Neural cell (in vitro differentiated cells): ENCODE data around the gene NT5DC4. TPM values are rescaled to one million over a fixed set of nuclear protein-coding genes. Genes with fewer than 3 reads are reported as not detected.

Experiments
- H2AFZ ChIP-seq: fragments of 200-600, 300-800 bp; sonication (generic), shearing (Covaris generic); 2 replicates; pipeline ENCODE4 v1.6.0; 2014; ENCODE audit warnings: low read depth, mild to moderate bottlenecking, antibody characterized with exemption, low read length, moderate library complexity
- H3F3A ChIP-seq: fragments of 200-600 bp; shearing (Covaris generic); 2 replicates; pipeline ENCODE4 v1.6.1; 2016; ENCODE audit warnings: mild to moderate bottlenecking, moderate library complexity, mixed read lengths, antibody characterized with exemption, low read length; ENCODE audit not compliant: insufficient read depth, poor library complexity, severe bottlenecking
- H3K27ac ChIP-seq: fragments of 200-600, 300-800 bp; sonication (generic), shearing (Covaris generic); 2 replicates; pipeline ENCODE4 v1.5.1; 2014; ENCODE audit warnings: mild to moderate bottlenecking, low read length, moderate library complexity
- H3K27me3 ChIP-seq: fragments of 300-800, 200-600 bp; sonication (generic), shearing (Covaris generic); 2 replicates; pipeline ENCODE4 v1.6.0; 2014; ENCODE audit warnings: mild to moderate bottlenecking, low read depth, low read length, moderate library complexity; ENCODE audit not compliant: insufficient read depth
- H3K36me3 ChIP-seq: fragments of 300-800, 200-600 bp; sonication (generic), shearing (Covaris generic); 2 replicates; pipeline ENCODE4 v1.5.1; 2014; ENCODE audit warnings: mild to moderate bottlenecking, antibody characterized with exemption, low read length, moderate library complexity; ENCODE audit not compliant: insufficient read depth
- H3K4me2 ChIP-seq: fragments of 300-800, 200-600 bp; sonication (generic), shearing (Covaris generic); 2 replicates; pipeline ENCODE4 v1.6.0; 2014; ENCODE audit warnings: mild to moderate bottlenecking, low read length
- H3K4me3 ChIP-seq: fragments of 300-800, 200-600 bp; sonication (generic), shearing (Covaris generic); 2 replicates; pipeline ENCODE4 v1.5.1; 2014; ENCODE audit warnings: mild to moderate bottlenecking, low read length, moderate library complexity
- H3K79me2 ChIP-seq: fragments of 200-600 bp; shearing (Covaris generic); replicated peaks from 2 replicates; pipeline ENCODE4 v1.6.0; 2014; ENCODE audit warnings: mild to moderate bottlenecking, low read length, moderate library complexity; ENCODE audit not compliant: insufficient read depth
- H3K9ac ChIP-seq: fragments of 300-800, 200-600 bp; sonication (generic), shearing (Covaris generic); 2 replicates; pipeline ENCODE4 v1.6.1; 2016; ENCODE audit warnings: mild to moderate bottlenecking, low read length, mixed read lengths
- H3K9me2 ChIP-seq: fragments of 200-600 bp; shearing (Covaris generic); 2 replicates; pipeline ENCODE4 v1.6.1; 2016; ENCODE audit warnings: mild to moderate bottlenecking, low read length, mixed read lengths; ENCODE audit not compliant: insufficient read depth
- H3K9me3 ChIP-seq: fragments of 200-600, 300-800 bp; sonication (generic), shearing (Covaris generic); 2 replicates; pipeline ENCODE4 v1.6.1; 2016; ENCODE audit warnings: mild to moderate bottlenecking, mixed run types, low read length, moderate library complexity, mixed read lengths
- H4K20me1 ChIP-seq: fragments of 200-600 bp; shearing (Covaris generic); 2 replicates; pipeline ENCODE4 v1.6.1; 2016; ENCODE audit warnings: mild to moderate bottlenecking, mixed run types; ENCODE audit not compliant: insufficient read depth
- EP300 ChIP-seq: fragments of 450-650 bp; conservative IDR thresholded peaks from 2 replicates; pipeline ENCODE4 v1.6.1; 2014; ENCODE audit warnings: antibody characterized with exemption, mild to moderate bottlenecking, moderate library complexity; ENCODE audit not compliant: poor library complexity, severe bottlenecking
- EZH2 ChIP-seq: fragments of 200-600, 300-800 bp; shearing (Covaris generic), sonication (generic); IDR thresholded peaks from 2 replicates; pipeline ENCODE4 v1.6.1; 2014; ENCODE audit warnings: antibody characterized with exemption, low read length, borderline replicate concordance, mild to moderate bottlenecking; ENCODE audit not compliant: insufficient read depth, poor library complexity, severe bottlenecking
- MXI1 ChIP-seq: fragments of 450-650 bp; conservative IDR thresholded peaks from 2 replicates; pipeline ENCODE4 v1.6.1; 2014; ENCODE audit warnings: antibody characterized with exemption, mild to moderate bottlenecking; ENCODE audit not compliant: poor library complexity, severe bottlenecking
- POLR2AphosphoS5 ChIP-seq: IDR thresholded peaks from 2 replicates; pipeline ENCODE4 v1.6.1; 2012
- RAD21 ChIP-seq: fragments of 450-650 bp; conservative IDR thresholded peaks from 2 replicates; pipeline ENCODE4 v1.6.1; 2014; ENCODE audit warnings: antibody characterized with exemption, mild to moderate bottlenecking, moderate library complexity
- SMC3 ChIP-seq: fragments of 450-650 bp; conservative IDR thresholded peaks from 2 replicates; pipeline ENCODE4 v1.6.1; 2014; ENCODE audit warnings: antibody characterized with exemption, mild to moderate bottlenecking, moderate library complexity; ENCODE audit not compliant: poor library complexity
- TAF1 ChIP-seq: IDR thresholded peaks from 2 replicates; pipeline ENCODE4 v1.6.1; 2012; ENCODE audit warnings: low read depth
- polyA plus RNA-seq: library from polyadenylated mRNA; depleted of rRNA; stranded (reverse); fragments of >200 nt; gene quantifications from 2 replicates; pipeline ENCODE4 v1.2.3, GENCODE V29; 2014
- TF ChIP-seq, protein P1 (sequence below): fragments of 450-650 bp; IDR thresholded peaks from 2 replicates; pipeline ENCODE4 v1.5.1; 2014; ENCODE audit warnings: antibody characterized with exemption, mild to moderate bottlenecking, moderate library complexity; ENCODE audit not compliant: poor library complexity, severe bottlenecking
- TF ChIP-seq, protein P2 (sequence below): IDR thresholded peaks from 2 replicates; pipeline ENCODE4 v1.6.1; 2012; ENCODE audit warnings: borderline replicate concordance

The NT5DC4 gene
- polyA plus RNA-seq, 1 donor from 2014 or later, result not detected

- no peak overlapping the region for H2AFZ ChIP-seq
- H3K27ac ChIP-seq, result peak overlapping the region; percentile 48
- H3K9me2 ChIP-seq, result no peaks in the 10 kb centered on the region
Measured at GRCh38 chr2:112733456-112733855, 12.6 kb downstream of the NT5DC4 start.

DNA sequence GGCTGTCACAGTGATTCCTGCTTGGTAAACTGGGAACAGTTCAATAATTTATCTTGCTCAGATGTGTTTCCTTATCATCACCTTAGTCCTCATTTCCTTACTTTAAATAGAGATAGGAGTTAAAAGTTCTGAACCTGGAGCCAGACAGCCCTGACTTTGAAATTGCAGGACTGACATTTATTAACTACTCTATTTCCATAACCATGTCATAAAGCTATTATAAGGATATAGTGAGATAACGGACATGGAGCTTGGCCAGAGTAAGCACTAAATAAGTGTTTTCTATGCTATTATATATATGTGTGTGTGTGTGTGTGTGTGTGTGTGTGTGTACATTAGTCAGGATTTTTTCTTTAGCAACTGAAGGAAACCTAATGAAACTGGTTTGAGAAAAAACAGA, 13.1 kb downstream of the NT5DC4 start:
- no peaks in the 10 kb centered on the region for H3K9me2 ChIP-seq
- no peak overlapping the region for H3K9ac ChIP-seq
- H3K27ac ChIP-seq, result peak overlapping the region; percentile 48
- H2AFZ ChIP-seq, result no peak overlapping the region
- H3F3A ChIP-seq, result no peaks in the 10 kb centered on the region
- no peaks in the 10 kb centered on the region for H3K9me3 ChIP-seq
- H3K79me2 ChIP-seq, result no peaks in the 10 kb centered on the region
- H3K36me3 ChIP-seq, result no peaks in the 10 kb centered on the region
- TF ChIP-seq SMC3, result no peak
- no peak for TF ChIP-seq EP300
- no peak for TF ChIP-seq RAD21
- TF ChIP-seq POLR2AphosphoS5, result no peak
- TF ChIP-seq MXI1, result no peak
- TF ChIP-seq, protein P1, sequence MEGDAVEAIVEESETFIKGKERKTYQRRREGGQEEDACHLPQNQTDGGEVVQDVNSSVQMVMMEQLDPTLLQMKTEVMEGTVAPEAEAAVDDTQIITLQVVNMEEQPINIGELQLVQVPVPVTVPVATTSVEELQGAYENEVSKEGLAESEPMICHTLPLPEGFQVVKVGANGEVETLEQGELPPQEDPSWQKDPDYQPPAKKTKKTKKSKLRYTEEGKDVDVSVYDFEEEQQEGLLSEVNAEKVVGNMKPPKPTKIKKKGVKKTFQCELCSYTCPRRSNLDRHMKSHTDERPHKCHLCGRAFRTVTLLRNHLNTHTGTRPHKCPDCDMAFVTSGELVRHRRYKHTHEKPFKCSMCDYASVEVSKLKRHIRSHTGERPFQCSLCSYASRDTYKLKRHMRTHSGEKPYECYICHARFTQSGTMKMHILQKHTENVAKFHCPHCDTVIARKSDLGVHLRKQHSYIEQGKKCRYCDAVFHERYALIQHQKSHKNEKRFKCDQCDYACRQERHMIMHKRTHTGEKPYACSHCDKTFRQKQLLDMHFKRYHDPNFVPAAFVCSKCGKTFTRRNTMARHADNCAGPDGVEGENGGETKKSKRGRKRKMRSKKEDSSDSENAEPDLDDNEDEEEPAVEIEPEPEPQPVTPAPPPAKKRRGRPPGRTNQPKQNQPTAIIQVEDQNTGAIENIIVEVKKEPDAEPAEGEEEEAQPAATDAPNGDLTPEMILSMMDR, result no peak
- TF ChIP-seq TAF1, result no peak
- no peak for TF ChIP-seq EZH2
- TF ChIP-seq, protein P2, sequence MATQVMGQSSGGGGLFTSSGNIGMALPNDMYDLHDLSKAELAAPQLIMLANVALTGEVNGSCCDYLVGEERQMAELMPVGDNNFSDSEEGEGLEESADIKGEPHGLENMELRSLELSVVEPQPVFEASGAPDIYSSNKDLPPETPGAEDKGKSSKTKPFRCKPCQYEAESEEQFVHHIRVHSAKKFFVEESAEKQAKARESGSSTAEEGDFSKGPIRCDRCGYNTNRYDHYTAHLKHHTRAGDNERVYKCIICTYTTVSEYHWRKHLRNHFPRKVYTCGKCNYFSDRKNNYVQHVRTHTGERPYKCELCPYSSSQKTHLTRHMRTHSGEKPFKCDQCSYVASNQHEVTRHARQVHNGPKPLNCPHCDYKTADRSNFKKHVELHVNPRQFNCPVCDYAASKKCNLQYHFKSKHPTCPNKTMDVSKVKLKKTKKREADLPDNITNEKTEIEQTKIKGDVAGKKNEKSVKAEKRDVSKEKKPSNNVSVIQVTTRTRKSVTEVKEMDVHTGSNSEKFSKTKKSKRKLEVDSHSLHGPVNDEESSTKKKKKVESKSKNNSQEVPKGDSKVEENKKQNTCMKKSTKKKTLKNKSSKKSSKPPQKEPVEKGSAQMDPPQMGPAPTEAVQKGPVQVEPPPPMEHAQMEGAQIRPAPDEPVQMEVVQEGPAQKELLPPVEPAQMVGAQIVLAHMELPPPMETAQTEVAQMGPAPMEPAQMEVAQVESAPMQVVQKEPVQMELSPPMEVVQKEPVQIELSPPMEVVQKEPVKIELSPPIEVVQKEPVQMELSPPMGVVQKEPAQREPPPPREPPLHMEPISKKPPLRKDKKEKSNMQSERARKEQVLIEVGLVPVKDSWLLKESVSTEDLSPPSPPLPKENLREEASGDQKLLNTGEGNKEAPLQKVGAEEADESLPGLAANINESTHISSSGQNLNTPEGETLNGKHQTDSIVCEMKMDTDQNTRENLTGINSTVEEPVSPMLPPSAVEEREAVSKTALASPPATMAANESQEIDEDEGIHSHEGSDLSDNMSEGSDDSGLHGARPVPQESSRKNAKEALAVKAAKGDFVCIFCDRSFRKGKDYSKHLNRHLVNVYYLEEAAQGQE, result no peak
- H3K4me3 ChIP-seq, result no peak overlapping the region
- no peaks in the 10 kb centered on the region for H4K20me1 ChIP-seq
- H3K4me2 ChIP-seq, result no peak overlapping the region
- H3K27me3 ChIP-seq, result no peaks in the 10 kb centered on the region

More at GRCh38 chr2:112733456-112733855, 12.6 kb downstream of the NT5DC4 start:
- H3K4me3 ChIP-seq, result no peak overlapping the region
- H3K79me2 ChIP-seq, result no peaks in the 10 kb centered on the region
- H3K36me3 ChIP-seq, result no peaks in the 10 kb centered on the region
- TF ChIP-seq POLR2AphosphoS5 (peak; percentile 56), RAD21 (no peak), EP300 (peak; percentile 86)
- TF ChIP-seq, protein P2, result no peak
- no peaks in the 10 kb centered on the region for H3F3A ChIP-seq
- H4K20me1 ChIP-seq, result no peaks in the 10 kb centered on the region
- no peak overlapping the region for H3K4me2 ChIP-seq
- no peaks in the 10 kb centered on the region for H3K9me3 ChIP-seq
- H3K9ac ChIP-seq, result no peak overlapping the region
- H3K27me3 ChIP-seq, result no peaks in the 10 kb centered on the region
